H1 (cell line): ENCODE measurements around the gene WDR75. TPM values are rescaled to one million over a fixed set of nuclear protein-coding genes. Genes with fewer than 3 reads are reported as not detected.

Experiments used
- EP300 ChIP-seq, 2 experiments: IDR thresholded peaks; 1 replicate in 1 of 2; 2 replicates in 1 of 2; pipeline ENCODE4 v1.6.1; 2011 to 2012; ENCODE audit warnings: low read depth in 2 of 2, low read length in 2 of 2, mild to moderate bottlenecking in 2 of 2, borderline replicate concordance in 1 of 2, inconsistent platforms in 1 of 2, moderate library complexity in 1 of 2
- polyA plus RNA-seq, 7 experiments: library from polyadenylated mRNA; depleted of rRNA in 3 of 7; stranded (reverse) in 5 of 7; unstranded in 2 of 7; fragments of >200 nt in 5 of 7; fragments of 200-250 nt in 2 of 7; gene quantifications; 1 replicate in 5 of 7; 2 replicates in 1 of 7; 4 replicates in 1 of 7; pipeline versions ENCODE4 v1.2.1 to v1.2.3, GENCODE V29; 2011 to 2013; ENCODE audit warnings: missing spikeins in 2 of 7, mixed read lengths in 2 of 7
- total RNA-seq: library from RNA; stranded (reverse); fragmentation: NEBNext Ultra II Directional; extraction: Animal tissue kit (Norgen Biotek cat#: 25700); gene quantifications from 2 replicates; pipeline ENCODE4 v1.2.1, GENCODE V29; 2021
- TF ChIP-seq, protein P1 (sequence below): IDR thresholded peaks from 2 replicates; pipeline ENCODE4 v1.6.1; 2012; ENCODE audit warnings: inconsistent platforms

WDR75 gene
- total and polyA plus RNA-seq, 2 of the 8 experiments (the other 6 are each of a cell fraction or from before 2014, with no cell fraction given), result 26.9 to 77.1 TPM

DNA sequence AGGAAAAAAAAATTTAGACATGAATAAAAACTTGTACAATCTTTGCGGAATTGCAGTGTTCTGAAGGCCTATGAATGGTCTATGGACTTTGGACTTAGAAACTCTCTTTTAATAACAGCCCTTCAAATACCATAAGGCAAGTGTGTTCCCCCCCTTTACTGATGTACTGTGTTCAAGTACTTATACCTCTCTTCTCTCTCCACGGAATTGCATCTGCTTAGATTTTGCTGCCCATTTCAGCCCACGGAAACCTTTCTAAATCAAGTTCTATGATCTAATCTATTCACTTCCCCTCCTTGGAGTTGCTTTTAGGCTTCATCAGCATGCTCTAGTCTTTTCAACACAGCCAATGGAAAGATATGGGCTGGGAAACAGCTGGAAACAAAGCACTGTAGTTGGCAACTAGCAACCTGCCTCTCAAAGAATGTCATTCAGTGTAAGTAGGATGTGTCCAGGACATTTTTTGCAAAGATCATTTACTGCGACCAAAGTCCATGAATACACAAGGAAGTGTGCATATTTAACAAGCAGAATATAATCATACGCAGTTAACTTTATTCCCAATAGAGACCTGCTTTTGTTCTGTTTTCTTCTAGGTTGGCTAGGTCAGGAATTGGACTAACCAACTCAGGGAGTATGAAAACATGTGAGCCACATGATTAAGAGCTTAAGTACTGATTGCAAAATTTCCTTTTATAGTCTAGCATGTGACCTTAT lies 81.3 kb downstream of the WDR75 start (continued):
- TF ChIP-seq, protein P1, sequence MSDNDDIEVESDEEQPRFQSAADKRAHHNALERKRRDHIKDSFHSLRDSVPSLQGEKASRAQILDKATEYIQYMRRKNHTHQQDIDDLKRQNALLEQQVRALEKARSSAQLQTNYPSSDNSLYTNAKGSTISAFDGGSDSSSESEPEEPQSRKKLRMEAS, result no peak
- TF ChIP-seq EP300 (IDR thresholded peaks at IDR 0.05; ENCODE audit: borderline replicate concordance in 1 of 2, low read depth in 2 of 2, low read length in 2 of 2), result no peak
